ENCODE data around the gene PNPLA7. TPM values are rescaled to one million over a fixed set of nuclear protein-coding genes. Genes with fewer than 3 reads are reported as not detected.

The PNPLA7 gene
- total RNA-seq, 1 donor from 2014 or later, result 3.9 TPM

- no peak for DNase-seq (ENCODE audit: low spot score)
- H3K36me3 Mint-ChIP-seq (ENCODE audit: low read depth, unreplicated experiment), result peaks cover 19% of the 10 kb centered on the region
- H3K9me3 Mint-ChIP-seq (ENCODE audit: unreplicated experiment), result no peaks in the 10 kb centered on the region
- H3K4me1 Mint-ChIP-seq (ENCODE audit: unreplicated experiment), result no peaks in the 10 kb centered on the region
- TF ChIP-seq CTCF (IDR thresholded peaks at IDR 0.05; ENCODE audit: unreplicated experiment), result no peak
- H3K27ac Mint-ChIP-seq (ENCODE audit: unreplicated experiment), result no peak overlapping the region
- peaks cover 14% of the 10 kb centered on the region for H3K27me3 Mint-ChIP-seq (ENCODE audit: unreplicated experiment)
- peak overlapping the region; percentile 85 for H3K4me3 Mint-ChIP-seq (ENCODE audit: unreplicated experiment)
Measured at GRCh38 chr9:137588311-137588710, 38.1 kb upstream of the PNPLA7 start.

GRCh38 chr9:137586854-137587253, 36.7 kb upstream of the PNPLA7 start:
- Mint-ChIP-seq H3K36me3 (ENCODE audit: low read depth, unreplicated experiment) (peaks cover 19% of the 10 kb centered on the region), H3K27me3 (ENCODE audit: unreplicated experiment) (peaks cover 14% of the 10 kb centered on the region), H3K4me3 (ENCODE audit: unreplicated experiment) (no peak overlapping the region), H3K9me3 (ENCODE audit: unreplicated experiment) (no peaks in the 10 kb centered on the region), H3K4me1 (ENCODE audit: unreplicated experiment) (no peaks in the 10 kb centered on the region), H3K27ac (ENCODE audit: unreplicated experiment) (no peak overlapping the region)
- DNase-seq (ENCODE audit: low spot score), result no peak
- no peak for TF ChIP-seq CTCF (IDR thresholded peaks at IDR 0.05; ENCODE audit: unreplicated experiment)

GRCh38 chr9:137583957-137584356, 33.8 kb upstream of the PNPLA7 start:
- Mint-ChIP-seq H3K27me3 (ENCODE audit: unreplicated experiment) (peaks cover 14% of the 10 kb centered on the region), H3K9me3 (ENCODE audit: unreplicated experiment) (no peaks in the 10 kb centered on the region), H3K4me1 (ENCODE audit: unreplicated experiment) (peaks cover 3% of the 10 kb centered on the region), H3K36me3 (ENCODE audit: low read depth, unreplicated experiment) (peaks cover 19% of the 10 kb centered on the region), H3K4me3 (ENCODE audit: unreplicated experiment) (no peak overlapping the region), H3K27ac (ENCODE audit: unreplicated experiment) (no peak overlapping the region)
- no peak for TF ChIP-seq CTCF (IDR thresholded peaks at IDR 0.05; ENCODE audit: unreplicated experiment)
- DNase-seq (ENCODE audit: low spot score), result no peak

GRCh38 chr9:137583347-137583746, 33.1 kb upstream of the PNPLA7 start:
- TF ChIP-seq CTCF (IDR thresholded peaks at IDR 0.05; ENCODE audit: unreplicated experiment), result no peak
- no peak for DNase-seq (ENCODE audit: low spot score)
- Mint-ChIP-seq H3K4me3 (ENCODE audit: unreplicated experiment) (no peak overlapping the region), H3K27ac (ENCODE audit: unreplicated experiment) (no peak overlapping the region), H3K9me3 (ENCODE audit: unreplicated experiment) (no peaks in the 10 kb centered on the region), H3K27me3 (ENCODE audit: unreplicated experiment) (peaks cover 12% of the 10 kb centered on the region), H3K4me1 (ENCODE audit: unreplicated experiment) (peaks cover 3% of the 10 kb centered on the region), H3K36me3 (ENCODE audit: low read depth, unreplicated experiment) (peaks cover 19% of the 10 kb centered on the region)

GRCh38 chr9:137582286-137582860, 32.2 kb upstream of the PNPLA7 start:
- Mint-ChIP-seq H3K4me1 (ENCODE audit: unreplicated experiment) (peaks cover 8% of the 10 kb centered on the region), H3K27me3 (ENCODE audit: unreplicated experiment) (peaks cover 4% of the 10 kb centered on the region), H3K9me3 (ENCODE audit: unreplicated experiment) (no peaks in the 10 kb centered on the region), H3K36me3 (ENCODE audit: low read depth, unreplicated experiment) (peaks cover 10% of the 10 kb centered on the region), H3K4me3 (ENCODE audit: unreplicated experiment) (no peak overlapping the region), H3K27ac (ENCODE audit: unreplicated experiment) (no peak overlapping the region)
- TF ChIP-seq CTCF (IDR thresholded peaks at IDR 0.05; ENCODE audit: unreplicated experiment), result no peak
- DNase-seq (ENCODE audit: low spot score), result no peak
